ENCODE results near the gene DOCK1.

- TF ChIP-seq TAF1 (IDR thresholded peaks at IDR 0.05; ENCODE audit: low read depth) (no peak), REST (IDR thresholded peaks at IDR 0.05; ENCODE audit: borderline replicate concordance) (no peak)
Measured at GRCh38 chr10:127028556-127028955, 123.3 kb downstream of the DOCK1 start.

All from neural cell (in vitro differentiated cells).